ENCODE data around the gene FIGLA. TPM values are rescaled to one million over a fixed set of nuclear protein-coding genes. Genes with fewer than 3 reads are reported as not detected.

The FIGLA gene
- total RNA-seq, 1 donor from 2014 or later, result not detected

DNA sequence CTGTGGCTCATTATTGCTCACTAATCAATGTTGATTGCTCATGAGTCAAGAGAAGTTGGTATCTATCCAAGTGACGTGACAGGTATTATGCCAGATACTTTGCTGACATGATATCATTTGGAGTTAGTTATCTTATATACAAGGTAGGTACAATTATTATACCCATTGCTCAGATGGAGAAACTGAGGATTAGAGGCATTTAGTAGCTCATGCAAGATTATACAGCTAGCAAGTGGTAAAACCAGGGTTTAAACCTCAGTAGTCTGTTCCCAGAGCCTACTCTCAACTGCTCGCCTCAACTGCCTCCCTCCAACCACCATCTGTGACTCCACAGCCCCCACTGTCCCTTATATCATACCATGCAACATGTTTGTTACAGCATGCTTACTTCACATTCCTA, 6.1 kb downstream of the FIGLA start:
- TF ChIP-seq, protein P1, sequence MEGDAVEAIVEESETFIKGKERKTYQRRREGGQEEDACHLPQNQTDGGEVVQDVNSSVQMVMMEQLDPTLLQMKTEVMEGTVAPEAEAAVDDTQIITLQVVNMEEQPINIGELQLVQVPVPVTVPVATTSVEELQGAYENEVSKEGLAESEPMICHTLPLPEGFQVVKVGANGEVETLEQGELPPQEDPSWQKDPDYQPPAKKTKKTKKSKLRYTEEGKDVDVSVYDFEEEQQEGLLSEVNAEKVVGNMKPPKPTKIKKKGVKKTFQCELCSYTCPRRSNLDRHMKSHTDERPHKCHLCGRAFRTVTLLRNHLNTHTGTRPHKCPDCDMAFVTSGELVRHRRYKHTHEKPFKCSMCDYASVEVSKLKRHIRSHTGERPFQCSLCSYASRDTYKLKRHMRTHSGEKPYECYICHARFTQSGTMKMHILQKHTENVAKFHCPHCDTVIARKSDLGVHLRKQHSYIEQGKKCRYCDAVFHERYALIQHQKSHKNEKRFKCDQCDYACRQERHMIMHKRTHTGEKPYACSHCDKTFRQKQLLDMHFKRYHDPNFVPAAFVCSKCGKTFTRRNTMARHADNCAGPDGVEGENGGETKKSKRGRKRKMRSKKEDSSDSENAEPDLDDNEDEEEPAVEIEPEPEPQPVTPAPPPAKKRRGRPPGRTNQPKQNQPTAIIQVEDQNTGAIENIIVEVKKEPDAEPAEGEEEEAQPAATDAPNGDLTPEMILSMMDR (IDR thresholded peaks at IDR 0.05; ENCODE audit: partially characterized antibody, unreplicated experiment), result no peak
- no peak overlapping the region for H3K27ac Mint-ChIP-seq (ENCODE audit: unreplicated experiment)
- H3K36me3 Mint-ChIP-seq (ENCODE audit: unreplicated experiment), result no peaks in the 10 kb centered on the region
- H3K9me3 Mint-ChIP-seq (ENCODE audit: unreplicated experiment), result peaks cover 12% of the 10 kb centered on the region
- H3K4me1 Mint-ChIP-seq (ENCODE audit: low read depth, unreplicated experiment), result peaks cover 12% of the 10 kb centered on the region
- H3K4me3 Mint-ChIP-seq (ENCODE audit: unreplicated experiment), result no peak overlapping the region
- no peak for DNase-seq
- H3K27me3 Mint-ChIP-seq (ENCODE audit: unreplicated experiment), result peaks cover 5% of the 10 kb centered on the region

- no peak overlapping the region for H3K4me3 Mint-ChIP-seq (ENCODE audit: unreplicated experiment)
- peaks cover 4% of the 10 kb centered on the region for H3K9me3 Mint-ChIP-seq (ENCODE audit: unreplicated experiment)
- no peaks in the 10 kb centered on the region for H3K4me1 Mint-ChIP-seq (ENCODE audit: low read depth, unreplicated experiment)
- DNase-seq, result no peak
- H3K27me3 Mint-ChIP-seq (ENCODE audit: unreplicated experiment), result peaks cover 3% of the 10 kb centered on the region
- no peaks in the 10 kb centered on the region for H3K36me3 Mint-ChIP-seq (ENCODE audit: unreplicated experiment)
- TF ChIP-seq, protein P1 (IDR thresholded peaks at IDR 0.05; ENCODE audit: partially characterized antibody, unreplicated experiment), result no peak
- no peak overlapping the region for H3K27ac Mint-ChIP-seq (ENCODE audit: unreplicated experiment)
These were observed 10.4 kb downstream of the FIGLA start for GRCh38 chr2:70779911-70780545.

- Mint-ChIP-seq H3K9me3 (ENCODE audit: unreplicated experiment) (peaks cover 4% of the 10 kb centered on the region), H3K4me1 (ENCODE audit: low read depth, unreplicated experiment) (no peaks in the 10 kb centered on the region), H3K27me3 (ENCODE audit: unreplicated experiment) (peaks cover 3% of the 10 kb centered on the region), H3K4me3 (ENCODE audit: unreplicated experiment) (no peak overlapping the region), H3K36me3 (ENCODE audit: unreplicated experiment) (peaks cover 2% of the 10 kb centered on the region), H3K27ac (ENCODE audit: unreplicated experiment) (no peak overlapping the region)
- no peak for DNase-seq
- TF ChIP-seq, protein P1 (IDR thresholded peaks at IDR 0.05; ENCODE audit: partially characterized antibody, unreplicated experiment), result no peak
These were observed 11.0 kb downstream of the FIGLA start for GRCh38 chr2:70779491-70779890.

DNA sequence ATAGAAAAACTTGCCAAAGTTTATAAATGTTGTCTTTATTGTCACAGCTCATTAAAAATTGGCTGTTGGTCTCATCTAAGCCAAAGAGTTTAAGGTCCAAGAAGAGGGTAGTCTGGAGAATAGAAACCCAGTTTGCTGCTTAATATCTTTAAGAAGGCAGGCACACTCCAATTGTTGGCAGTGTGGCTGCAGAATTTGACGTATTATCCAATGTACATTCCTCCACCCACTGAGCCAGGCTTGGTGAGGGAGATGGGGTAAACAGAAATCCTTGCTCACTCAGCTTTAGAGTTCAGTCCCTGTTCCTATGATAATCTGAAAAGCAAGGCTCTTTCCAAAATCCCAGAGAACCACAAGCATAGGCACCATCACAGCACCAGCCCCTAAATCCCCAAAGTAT, 11.8 kb downstream of the FIGLA start:
- Mint-ChIP-seq H3K4me1 (ENCODE audit: low read depth, unreplicated experiment) (no peaks in the 10 kb centered on the region), H3K36me3 (ENCODE audit: unreplicated experiment) (peaks cover 10% of the 10 kb centered on the region), H3K9me3 (ENCODE audit: unreplicated experiment) (peaks cover 6% of the 10 kb centered on the region), H3K27me3 (ENCODE audit: unreplicated experiment) (peaks cover 3% of the 10 kb centered on the region), H3K27ac (ENCODE audit: unreplicated experiment) (no peak overlapping the region), H3K4me3 (ENCODE audit: unreplicated experiment) (no peak overlapping the region)
- TF ChIP-seq, protein P1 (IDR thresholded peaks at IDR 0.05; ENCODE audit: partially characterized antibody, unreplicated experiment), result no peak
- no peak for DNase-seq

- DNase-seq, result no peak
- no peak overlapping the region for H3K27ac Mint-ChIP-seq (ENCODE audit: unreplicated experiment)
- H3K36me3 Mint-ChIP-seq (ENCODE audit: unreplicated experiment), result peaks cover 13% of the 10 kb centered on the region
- H3K27me3 Mint-ChIP-seq (ENCODE audit: unreplicated experiment), result peaks cover 3% of the 10 kb centered on the region
- H3K4me3 Mint-ChIP-seq (ENCODE audit: unreplicated experiment), result no peak overlapping the region
- TF ChIP-seq, protein P1 (IDR thresholded peaks at IDR 0.05; ENCODE audit: partially characterized antibody, unreplicated experiment), result no peak
- peaks cover 6% of the 10 kb centered on the region for H3K9me3 Mint-ChIP-seq (ENCODE audit: unreplicated experiment)
- no peaks in the 10 kb centered on the region for H3K4me1 Mint-ChIP-seq (ENCODE audit: low read depth, unreplicated experiment)
These were observed 13.0 kb downstream of the FIGLA start for GRCh38 chr2:70777450-70777849.
